Putamen (tissue), 1 donor: ENCODE data around the gene MAPK8IP3.
"Not testable (repeated sequence)": the region's sequence is repeated elsewhere in the genome, so short reads cannot be mapped to it uniquely, and the experiment has no call there.

ENCODE experiments used
- DNase-seq: peaks from one replicate; pipeline ENCODE4 v3.0.0-alpha.2; 2016; ENCODE audit warnings: low spot score

The MAPK8IP3 gene

GRCh38 chr16:1709356-1709755, 3.4 kb downstream of the MAPK8IP3 start:
- no peak for DNase-seq

GRCh38 chr16:1710811-1711507, 5.0 kb downstream of the MAPK8IP3 start:
- DNase-seq, result no peak

GRCh38 chr16:1712791-1713261, 6.8 kb downstream of the MAPK8IP3 start:
- no peak for DNase-seq

GRCh38 chr16:1713331-1713730, 7.3 kb downstream of the MAPK8IP3 start:
- DNase-seq, result no peak

- no peak for DNase-seq
These were observed 7.9 kb downstream of the MAPK8IP3 start for GRCh38 chr16:1713933-1714332.

GRCh38 chr16:1715220-1715619, 9.2 kb downstream of the MAPK8IP3 start:
- no peak for DNase-seq

- DNase-seq, result not testable (repeated sequence)
These were observed 12.2 kb downstream of the MAPK8IP3 start for GRCh38 chr16:1718236-1718635.

GRCh38 chr16:1719559-1720229, 13.7 kb downstream of the MAPK8IP3 start:
- not testable (repeated sequence) for DNase-seq

GRCh38 chr16:1721372-1721771, 15.4 kb downstream of the MAPK8IP3 start:
- DNase-seq, result no peak

- no peak for DNase-seq
These were observed 17.6 kb downstream of the MAPK8IP3 start for GRCh38 chr16:1723450-1724147.

GRCh38 chr16:1724491-1724890, 18.5 kb downstream of the MAPK8IP3 start:
- no peak for DNase-seq

- no peak for DNase-seq
These were observed 20.9 kb downstream of the MAPK8IP3 start for GRCh38 chr16:1726661-1727502.

GRCh38 chr16:1727651-1728624, 21.9 kb downstream of the MAPK8IP3 start:
- no peak for DNase-seq

GRCh38 chr16:1729026-1729425, 23.0 kb downstream of the MAPK8IP3 start:
- DNase-seq, result no peak

GRCh38 chr16:1729445-1729844, 23.4 kb downstream of the MAPK8IP3 start:
- DNase-seq, result no peak

GRCh38 chr16:1731073-1731472, 25.1 kb downstream of the MAPK8IP3 start:
- DNase-seq, result no peak

- no peak for DNase-seq
These were observed 25.6 kb downstream of the MAPK8IP3 start for GRCh38 chr16:1731603-1732002.

- DNase-seq, result no peak
These were observed 26.1 kb downstream of the MAPK8IP3 start for GRCh38 chr16:1732071-1732470.

GRCh38 chr16:1732551-1732987, 26.6 kb downstream of the MAPK8IP3 start:
- not testable (repeated sequence) for DNase-seq

- DNase-seq, result no peak
These were observed 28.1 kb downstream of the MAPK8IP3 start for GRCh38 chr16:1734123-1734522.

- no peak for DNase-seq
These were observed 28.8 kb downstream of the MAPK8IP3 start for GRCh38 chr16:1734816-1735215.
